ENCODE results near the gene TAGLN2.
A peak's percentile ranks its signal among the peaks of the same experiment; 100 is the strongest.

GRCh38 chr1:159936273-159936904 lies 11.1 kb upstream of the TAGLN2 start:
- no peak for TF ChIP-seq POLR2A (IDR thresholded peaks at IDR 0.05)
- TF ChIP-seq CTCF (IDR thresholded peaks at IDR 0.05): peak; percentile 97 to 100 (median 98)
